A549 treated with GW870086 at 1 μM for 4 hours (cell line): ENCODE data around the gene MELK. TPM values are rescaled to one million over a fixed set of nuclear protein-coding genes. Genes with fewer than 3 reads are reported as not detected.

Experiments used
- total RNA-seq: library from RNA; stranded (reverse); fragments of 200-300 nt; extraction: Qiagen RNA extraction; gene quantifications from 5 replicates; pipeline ENCODE4 v1.2.3, GENCODE V29; 2022; ENCODE audit warnings: low read depth

The MELK gene
- total RNA-seq = 62.8 to 78.4 TPM (median 68.5 TPM) in 5 replicates

DNA sequence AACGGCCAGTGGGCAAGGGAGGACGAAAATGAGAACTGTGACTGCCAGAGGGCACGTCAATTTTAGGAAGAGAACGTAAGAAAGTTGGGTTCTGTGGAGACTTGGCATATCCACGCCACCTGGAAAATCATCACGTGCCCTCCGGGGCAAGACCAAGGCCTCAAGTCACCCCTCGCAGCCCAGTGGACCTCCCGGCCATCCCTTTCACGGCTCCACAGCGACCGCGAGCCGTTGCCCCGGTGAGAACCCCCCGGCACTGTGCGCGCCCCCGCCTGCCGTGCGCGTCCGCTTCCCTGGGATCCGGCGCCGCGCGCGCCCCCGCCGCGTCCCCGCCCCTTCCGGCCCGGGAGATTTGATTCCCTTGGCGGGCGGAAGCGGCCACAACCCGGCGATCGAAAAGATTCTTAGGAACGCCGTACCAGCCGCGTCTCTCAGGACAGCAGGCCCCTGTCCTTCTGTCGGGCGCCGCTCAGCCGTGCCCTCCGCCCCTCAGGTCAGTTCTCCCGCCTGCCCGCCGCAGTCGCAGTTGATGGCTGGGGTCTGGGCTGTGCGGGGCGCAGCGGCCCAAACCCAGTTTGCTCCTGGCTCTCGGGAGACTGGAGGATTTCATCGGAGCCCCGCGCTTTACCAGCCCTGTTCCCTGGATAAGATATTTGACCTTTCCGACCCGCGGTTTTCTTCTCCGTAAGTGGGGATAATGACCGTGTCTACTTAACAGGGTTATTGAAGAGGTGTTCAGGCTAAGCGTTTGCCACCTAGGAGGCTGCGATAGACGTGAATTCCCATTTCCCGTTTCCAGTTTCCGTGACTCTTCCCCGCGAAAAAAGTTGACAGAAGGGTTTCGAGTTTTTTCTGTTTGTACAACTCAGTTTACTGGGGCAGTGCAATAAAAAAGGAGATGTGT is at the start of gene MELK:
Gene MELK (plus strand): TSS at position 381 of the 904 bp plus-strand sequence. CDS start 8,787 bp downstream, outside the sequence.

Other genes with a start within 250 kb of the MELK start
- gene RNF38, start 172.6 kb upstream of the MELK start, total RNA-seq = 7.2 to 10.0 TPM (median 8.8 TPM) in 5 replicates